T-helper 9 cell (primary cell): ENCODE results near the gene SECISBP2.
"Not testable (repeated sequence)": the region's sequence is repeated elsewhere in the genome, so short reads cannot be mapped to it uniquely, and the experiment has no call there.

ENCODE experiments used
- DNase-seq: peaks from one replicate; pipeline ENCODE4 v3.0.0-alpha.2; 2020

SECISBP2 gene

DNA sequence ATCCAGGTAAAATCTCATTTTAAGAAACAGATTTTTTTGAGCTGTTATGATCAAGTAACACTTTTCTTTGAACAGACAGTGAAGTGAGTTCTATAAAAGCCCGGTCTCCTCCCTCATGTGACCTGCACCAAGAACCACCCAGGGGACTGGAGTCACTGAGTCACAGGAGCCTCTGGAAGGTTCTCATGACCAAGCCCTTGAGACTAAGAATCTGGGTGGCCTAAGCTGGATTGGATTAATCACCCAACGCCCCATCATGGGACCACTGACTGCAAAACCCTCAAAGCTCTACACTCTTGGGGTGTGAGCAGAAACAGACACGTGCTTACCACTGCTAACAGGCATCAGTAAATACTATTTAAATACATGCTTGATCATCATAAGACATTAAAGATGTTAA lies 48.4 kb downstream of the SECISBP2 start:
- DNase-seq: no peak

GRCh38 chr9:89367281-89367680 lies 49.0 kb downstream of the SECISBP2 start:
- DNase-seq: no peak

GRCh38 chr9:89367726-89368437 lies 49.6 kb downstream of the SECISBP2 start:
- DNase-seq: no peak

- DNase-seq: no peak
These were observed 50.2 kb downstream of the SECISBP2 start for GRCh38 chr9:89368550-89368949.

DNA sequence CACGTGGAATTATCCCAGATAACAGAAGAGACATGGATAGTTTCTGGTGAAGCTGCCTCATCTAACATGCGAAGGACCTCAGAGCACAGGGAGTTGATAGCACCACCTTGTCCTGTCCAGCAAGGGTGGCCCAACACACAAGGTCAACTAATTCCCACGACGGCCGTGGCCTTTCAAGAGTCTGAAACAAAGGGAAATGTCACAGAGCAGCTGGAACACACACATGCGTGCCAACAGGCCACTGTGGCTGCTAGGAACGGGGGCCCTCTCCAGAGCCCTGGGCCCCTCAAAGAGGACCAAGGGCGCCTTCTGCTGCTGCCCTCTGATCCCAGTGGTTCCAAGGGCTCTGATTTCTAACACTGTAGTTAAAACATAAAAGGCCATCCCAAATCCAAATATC lies 50.7 kb downstream of the SECISBP2 start:
- DNase-seq: no peak

GRCh38 chr9:89370593-89370992 lies 52.3 kb downstream of the SECISBP2 start:
- DNase-seq: no peak

GRCh38 chr9:89371791-89372190 lies 53.5 kb downstream of the SECISBP2 start:
- DNase-seq: not testable (repeated sequence)

- DNase-seq: peak; percentile 25
These were observed 54.0 kb downstream of the SECISBP2 start for GRCh38 chr9:89372230-89372816.

DNA sequence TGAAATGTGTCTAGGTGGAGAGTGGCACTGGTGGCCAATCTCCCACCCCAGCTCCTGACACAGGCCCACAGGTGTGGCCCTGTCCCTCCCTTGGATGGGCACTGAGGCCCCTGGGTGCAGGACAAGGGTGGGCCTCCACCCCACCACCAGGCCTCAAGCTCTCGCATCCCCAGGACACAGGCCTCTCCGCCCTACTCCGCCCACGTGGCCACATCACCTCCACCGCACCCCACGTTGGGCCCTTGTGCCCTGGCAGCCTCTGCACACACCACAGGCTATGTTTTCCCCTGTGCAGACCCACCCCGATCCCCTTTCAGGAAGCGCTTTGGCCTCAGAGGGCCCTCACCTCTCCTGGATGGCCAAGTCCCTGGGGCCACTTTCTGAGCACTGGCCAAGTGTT lies 54.7 kb downstream of the SECISBP2 start:
- DNase-seq: no peak

DNA sequence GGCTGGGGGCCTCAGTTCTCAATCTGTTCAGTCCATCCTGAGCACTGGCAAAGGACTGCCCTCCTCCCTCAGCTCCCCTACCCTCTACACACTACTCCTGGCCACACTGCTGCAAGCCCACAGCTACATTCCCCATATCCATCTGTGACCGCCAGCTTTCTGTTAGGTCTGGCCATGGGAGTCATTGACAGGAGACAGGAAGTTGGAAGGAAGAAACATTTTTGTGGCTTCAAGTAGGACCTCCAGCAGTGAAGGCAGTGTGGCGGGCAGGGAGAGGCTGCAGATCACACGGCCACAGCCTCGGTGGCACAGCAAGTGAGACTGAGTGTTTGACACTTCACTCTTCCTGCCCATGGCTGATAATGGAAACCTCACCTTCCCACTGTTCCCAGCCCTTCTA lies 55.9 kb downstream of the SECISBP2 start:
- no peak for DNase-seq

DNA sequence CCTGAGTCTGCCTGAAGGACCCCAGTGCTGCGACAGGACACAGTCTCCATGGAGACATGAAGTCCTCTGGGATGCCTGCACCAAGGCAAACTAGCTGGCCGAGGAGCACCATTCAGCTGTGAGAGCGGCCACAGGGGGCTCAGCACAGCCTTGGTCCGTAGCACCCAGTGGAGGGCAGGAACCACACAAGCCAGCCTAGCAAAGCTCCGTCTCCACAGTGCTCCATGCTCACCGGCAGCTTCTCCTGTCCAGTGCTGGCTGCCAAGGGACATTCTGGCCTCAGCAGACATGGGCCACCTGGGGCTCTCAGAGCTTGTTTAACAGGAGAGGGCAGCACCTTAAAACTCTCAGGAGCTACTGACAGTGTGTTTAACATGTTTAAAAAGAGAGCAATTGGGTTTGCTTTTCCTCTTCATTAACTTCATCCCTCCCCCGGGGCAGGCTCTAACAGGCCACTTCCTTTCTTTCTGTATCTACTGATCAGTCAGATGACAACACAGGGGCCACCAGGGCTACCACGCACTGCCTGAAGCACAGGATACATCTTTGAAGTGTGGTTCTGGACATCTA lies 57.0 kb downstream of the SECISBP2 start:
- DNase-seq: no peak

DNA sequence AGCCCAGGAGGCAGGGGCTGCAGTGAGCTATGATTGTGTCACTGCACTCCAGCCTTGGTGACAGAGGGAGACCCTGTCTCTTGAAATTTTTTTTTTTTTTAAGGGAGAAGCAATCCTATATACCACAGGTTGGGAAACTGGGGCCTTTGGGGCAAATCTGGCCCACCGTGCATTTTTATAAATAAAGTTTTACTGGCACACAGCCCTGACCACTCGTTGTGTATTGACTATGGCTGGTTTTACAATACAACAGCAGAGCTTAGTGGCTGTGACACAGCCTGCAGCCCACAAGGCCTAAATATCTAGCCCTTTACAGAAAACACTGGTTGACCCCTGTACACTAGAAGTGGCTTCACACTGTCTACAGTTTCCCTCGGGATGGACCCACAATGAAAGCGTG lies 58.0 kb downstream of the SECISBP2 start:
- no peak for DNase-seq

DNA sequence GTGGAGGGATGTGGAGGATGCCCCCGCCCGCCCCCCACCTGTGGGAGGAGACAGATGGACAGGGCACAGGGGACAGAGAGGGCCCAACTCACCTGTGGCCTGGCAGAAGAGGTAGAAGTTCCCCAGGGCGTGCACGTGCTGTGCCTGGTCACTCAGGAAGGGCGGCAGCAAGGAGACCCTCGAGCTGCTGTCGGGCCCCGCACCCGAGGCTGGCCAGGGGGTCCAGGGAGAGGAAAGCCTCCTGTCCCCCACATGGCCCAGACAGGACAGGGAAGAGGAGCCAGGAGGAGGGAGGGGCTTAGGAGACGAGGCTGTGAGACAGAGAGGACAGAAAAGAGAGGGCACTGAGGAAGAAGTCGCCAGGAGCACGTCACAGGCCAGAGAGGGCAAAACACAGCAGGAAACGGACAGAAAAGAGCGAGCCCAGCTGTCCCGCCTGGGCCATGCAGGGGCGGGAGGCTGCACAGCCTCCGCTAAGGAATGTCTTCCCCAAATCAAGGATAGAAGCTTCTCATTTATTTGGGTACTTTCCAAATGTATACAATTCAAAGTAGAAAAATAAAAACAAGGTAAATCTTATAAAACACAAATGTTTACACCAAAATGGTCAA lies 58.5 kb downstream of the SECISBP2 start:
- no peak for DNase-seq

DNA sequence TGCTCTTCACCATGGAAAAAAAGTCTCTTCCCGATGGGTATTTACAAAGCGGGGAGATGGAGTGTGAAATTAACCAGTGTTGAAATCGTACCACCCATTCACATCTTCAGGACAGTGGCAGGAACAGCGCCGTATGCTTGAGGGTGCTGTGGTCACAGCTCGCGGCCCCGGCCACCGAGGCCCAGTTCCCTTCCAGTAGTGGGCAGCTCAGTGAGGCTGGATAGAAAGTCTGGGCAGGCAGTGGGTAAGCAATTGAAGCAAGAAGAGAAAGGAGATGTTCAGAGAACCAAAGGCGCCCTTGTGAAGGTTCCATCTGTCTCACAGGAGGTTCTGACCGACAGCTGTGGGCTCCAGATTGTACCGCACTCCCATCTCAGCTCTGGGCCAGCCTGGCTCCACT lies 59.1 kb downstream of the SECISBP2 start:
- DNase-seq: no peak

- DNase-seq: no peak
These were observed 60.2 kb downstream of the SECISBP2 start for GRCh38 chr9:89378541-89378940.

DNA sequence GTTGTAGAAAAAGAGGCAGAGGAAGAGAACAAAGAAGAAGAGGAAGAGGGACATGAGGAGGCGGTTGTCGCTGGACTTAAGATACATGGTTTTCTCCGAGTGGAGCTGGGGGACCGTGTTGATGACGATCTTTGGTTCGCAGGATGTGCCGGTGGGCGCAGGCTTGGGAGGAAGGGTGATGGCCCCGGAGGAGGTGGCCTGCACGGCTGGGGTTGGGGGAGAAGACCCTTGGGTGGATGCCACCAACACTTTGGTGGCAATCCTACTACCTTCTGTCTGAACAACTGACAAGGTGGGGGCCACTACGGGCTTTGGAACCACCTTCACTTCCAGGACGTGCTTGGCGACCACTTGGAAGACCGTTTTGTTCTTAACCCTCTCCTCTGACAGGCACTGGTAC lies 60.7 kb downstream of the SECISBP2 start:
- no peak for DNase-seq

GRCh38 chr9:89379508-89380115 lies 61.3 kb downstream of the SECISBP2 start:
- no peak for DNase-seq

- no peak for DNase-seq
These were observed 62.4 kb downstream of the SECISBP2 start for GRCh38 chr9:89380437-89381307.

DNA sequence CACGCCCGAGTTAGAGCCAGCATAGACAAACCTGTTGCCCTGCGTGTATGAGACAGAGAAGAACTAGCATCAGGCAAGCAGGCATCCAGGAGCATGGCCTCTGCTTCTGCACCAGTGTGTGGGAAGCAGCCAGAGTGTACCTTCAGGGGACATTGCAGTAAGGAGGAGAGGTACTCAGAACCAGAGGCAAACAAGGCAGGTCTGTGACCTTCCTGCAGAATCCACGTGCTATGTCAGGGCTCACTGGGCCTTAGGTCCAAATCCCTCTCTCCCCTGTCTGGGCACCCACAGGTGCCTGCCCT lies 63.0 kb downstream of the SECISBP2 start:
- no peak for DNase-seq

DNA sequence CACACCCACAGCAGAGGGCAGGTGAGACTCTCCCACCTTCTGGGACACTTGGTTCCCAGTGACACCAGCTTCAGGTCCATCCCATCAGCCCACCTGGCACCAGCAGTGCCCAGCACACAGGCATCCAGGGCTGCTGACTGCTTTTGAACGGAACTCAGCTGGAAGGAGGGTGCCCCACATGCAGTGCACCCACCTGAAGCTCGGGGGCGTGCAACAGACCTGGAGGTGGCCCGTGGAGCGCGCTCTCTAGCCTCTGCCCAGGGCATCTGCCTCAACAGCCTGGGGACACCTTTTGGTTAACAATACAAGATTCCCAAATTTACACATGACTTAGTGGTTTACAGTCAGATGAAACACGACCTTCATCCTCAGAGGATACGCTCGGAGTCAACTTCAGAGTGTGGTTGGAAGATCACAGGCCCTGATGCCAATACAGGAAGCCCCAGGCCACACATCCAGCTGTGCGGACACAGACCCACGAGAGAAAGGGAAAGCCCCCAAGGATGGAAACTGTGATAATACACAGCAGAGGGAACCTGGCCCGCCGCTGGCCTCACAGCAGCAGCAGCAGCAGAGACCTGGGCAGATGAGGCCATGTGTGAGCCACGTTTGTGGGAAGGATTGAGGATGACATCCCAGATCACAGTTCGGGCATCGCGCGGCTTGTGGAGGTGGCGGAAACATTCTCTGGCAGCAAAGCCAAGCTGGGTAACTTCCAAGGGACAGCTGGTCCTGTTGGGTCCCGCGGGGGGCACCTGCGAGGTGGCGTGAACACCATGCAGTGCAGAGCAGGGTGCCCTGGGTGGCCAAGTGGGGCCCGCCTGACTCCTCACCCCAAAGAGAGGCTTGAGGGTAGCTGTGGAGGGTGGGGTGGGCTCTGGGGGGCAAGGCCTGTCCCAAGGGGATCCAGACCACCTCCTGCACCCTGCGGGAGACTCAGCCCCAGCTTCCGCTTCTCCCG lies 64.0 kb downstream of the SECISBP2 start:
- no peak for DNase-seq

- no peak for DNase-seq
These were observed 64.9 kb downstream of the SECISBP2 start for GRCh38 chr9:89383030-89383720.
